GM03348 (cell line): ENCODE measurements around the gene MRTFA.

Experiments
- DNase-seq: peaks from one replicate; pipeline ENCODE4 v3.0.0; 2012; ENCODE audit warnings: low spot score

Gene MRTFA

GRCh38 chr22:40463683-40464082, 172.8 kb downstream of the MRTFA start:
- DNase-seq: no peak

- DNase-seq: no peak
Measured at GRCh38 chr22:40463017-40463631, 173.4 kb downstream of the MRTFA start.

- DNase-seq: no peak
Measured at GRCh38 chr22:40462195-40462984, 174.1 kb downstream of the MRTFA start.

- no peak for DNase-seq
Measured at GRCh38 chr22:40453671-40454070, 182.8 kb downstream of the MRTFA start.

- DNase-seq: no peak
Measured at GRCh38 chr22:40452730-40453487, 183.6 kb downstream of the MRTFA start.

GRCh38 chr22:40451210-40451609, 185.3 kb downstream of the MRTFA start:
- DNase-seq: no peak

GRCh38 chr22:40450616-40451015, 185.9 kb downstream of the MRTFA start:
- no peak for DNase-seq

GRCh38 chr22:40449676-40450035, 186.9 kb downstream of the MRTFA start:
- DNase-seq: peak; percentile 73

- no peak for DNase-seq
Measured at GRCh38 chr22:40446203-40446602, 190.3 kb downstream of the MRTFA start.

GRCh38 chr22:40444178-40444831, 192.2 kb downstream of the MRTFA start:
- DNase-seq: no peak

- DNase-seq: no peak
Measured at GRCh38 chr22:40443732-40444131, 192.8 kb downstream of the MRTFA start.

- no peak for DNase-seq
Measured at GRCh38 chr22:40441761-40442390, 194.6 kb downstream of the MRTFA start.

- peak; percentile 53 for DNase-seq
Measured at GRCh38 chr22:40436505-40437431, 199.8 kb downstream of the MRTFA start.

- no peak for DNase-seq
Measured at GRCh38 chr22:40434745-40435144, 201.8 kb downstream of the MRTFA start.

- DNase-seq: no peak
Measured at GRCh38 chr22:40434106-40434505, 202.4 kb downstream of the MRTFA start.

- no peak for DNase-seq
Measured at GRCh38 chr22:40433416-40434090, 203.0 kb downstream of the MRTFA start.

GRCh38 chr22:40432625-40433024, 203.9 kb downstream of the MRTFA start:
- DNase-seq: no peak

GRCh38 chr22:40432157-40432556, 204.4 kb downstream of the MRTFA start:
- no peak for DNase-seq

GRCh38 chr22:40430991-40431390, 205.5 kb downstream of the MRTFA start:
- DNase-seq: no peak

GRCh38 chr22:40429481-40429880, 207.0 kb downstream of the MRTFA start:
- DNase-seq: no peak
